ENCODE data around the gene UPP2. TPM values are rescaled to one million over a fixed set of nuclear protein-coding genes. Genes with fewer than 3 reads are reported as not detected.

UPP2 gene
- total and polyA plus RNA-seq, 2 of the 13 experiments (the other 11 are each of a cell fraction or from before 2014, with no cell fraction given) = 0.07 to 0.28 TPM

- ATAC-seq = no peak
- Histone ChIP-seq H3K79me2 (ENCODE audit: insufficient read depth, low read length) (no peaks in the 10 kb centered on the region), H3K36me3 (replicated peaks in 1 of 2; ENCODE audit: control insufficient read depth in 1 of 2, insufficient read depth in 2 of 2, low read length in 2 of 2) (no peaks in the 10 kb centered on the region), H4K20me1 (ENCODE audit: insufficient read depth, low read length) (no peaks in the 10 kb centered on the region), H3K27me3 (ENCODE audit: control insufficient read depth in 1 of 2, insufficient read depth in 2 of 2, low read length in 2 of 2) (peaks cover 0 to 6% of the 10 kb centered on the region in 2 experiments; a peak in 1 of 5 replicates), H2AFZ (ENCODE audit: low read length) (no peak overlapping the region), H3K9ac (ENCODE audit: insufficient read depth, low read depth, low read length) (no peak overlapping the region), H3K27ac (ENCODE audit: extremely low read length, insufficient read depth, low read length) (no peak overlapping the region), H3K4me2 (ENCODE audit: low read depth, low read length) (no peak overlapping the region), H3K4me3 (replicated peaks in 1 of 3; ENCODE audit: insufficient read depth in 1 of 3, low read depth in 2 of 3, low read length in 3 of 3) (no peak overlapping the region), H3K9me3 (ENCODE audit: low read length) (no peaks in the 10 kb centered on the region), H3K4me1 (ENCODE audit: insufficient read depth, low read length) (no peaks in the 10 kb centered on the region)
- BruUV-seq (replicated peaks) = no TSS peak
- WGBS (ENCODE audit: low lambda C conversion rate) = 62% methylated on average over 3 of the region's 3 CpGs
- intact Hi-C loops (cut with micrococcal nuclease; ENCODE audit: unreplicated experiment) = no loop called here
- TF ChIP-seq ZBTB1 (CRISPR knock-in tag; IDR thresholded peaks at IDR 0.05; ENCODE audit: borderline replicate concordance) = no peak
- DNase-seq (ENCODE audit: low spot score) = no peak
- in situ Hi-C loops (cut with HindIII; ENCODE audit: extremely low pct_ligation_motif_present, low pct_unique_long_range_greater_than_20kb) = no loop called here
- FAIRE-seq = no peak
- ChIA-PET CTCF (ENCODE audit: low intra/inter-chr PET ratio, low total read pairs) (no interaction called here), POLR2A (no interaction called here)
These were observed 35.5 kb upstream of the UPP2 start for GRCh38 chr2:158066046-158066713.

- Histone ChIP-seq H3K9ac (ENCODE audit: insufficient read depth, low read depth, low read length) (no peak overlapping the region), H3K4me2 (ENCODE audit: low read depth, low read length) (no peak overlapping the region), H3K27ac (ENCODE audit: extremely low read length, insufficient read depth, low read length) (no peak overlapping the region), H3K9me3 (ENCODE audit: low read length) (no peaks in the 10 kb centered on the region), H3K79me2 (ENCODE audit: insufficient read depth, low read length) (no peaks in the 10 kb centered on the region), H3K27me3 (ENCODE audit: control insufficient read depth in 1 of 2, insufficient read depth in 2 of 2, low read length in 2 of 2) (peaks cover 0 to 6% of the 10 kb centered on the region in 2 experiments; a peak in 1 of 5 replicates), H4K20me1 (ENCODE audit: insufficient read depth, low read length) (no peaks in the 10 kb centered on the region), H3K4me1 (ENCODE audit: insufficient read depth, low read length) (no peaks in the 10 kb centered on the region), H3K4me3 (replicated peaks in 1 of 3; ENCODE audit: insufficient read depth in 1 of 3, low read depth in 2 of 3, low read length in 3 of 3) (no peak overlapping the region), H3K36me3 (replicated peaks in 1 of 2; ENCODE audit: control insufficient read depth in 1 of 2, insufficient read depth in 2 of 2, low read length in 2 of 2) (no peaks in the 10 kb centered on the region), H2AFZ (ENCODE audit: low read length) (no peak overlapping the region)
- ATAC-seq (no peak), FAIRE-seq (no peak), DNase-seq (ENCODE audit: low spot score) (no peak)
- BruUV-seq (replicated peaks) = no TSS peak
- 58% methylated on average over 4 of the region's 5 CpGs for WGBS (ENCODE audit: low lambda C conversion rate)
- CTCF ChIA-PET (ENCODE audit: low intra/inter-chr PET ratio, low total read pairs) = no interaction called here
- POLR2A ChIA-PET = no interaction called here
- TF ChIP-seq ATF6 (CRISPR knock-in tag; conservative IDR thresholded peaks at IDR 0.05) (no peak), ZNF563 (CRISPR knock-in tag; IDR thresholded peaks at IDR 0.05) (peak; percentile 46; the same call in 1 of the 2 replicates)
- intact Hi-C loops (cut with micrococcal nuclease; ENCODE audit: unreplicated experiment) = no loop called here
- in situ Hi-C loops (cut with HindIII; ENCODE audit: extremely low pct_ligation_motif_present, low pct_unique_long_range_greater_than_20kb) = no loop called here
These were observed 30.7 kb upstream of the UPP2 start for GRCh38 chr2:158071018-158071417.
